Spleen (tissue), 11 donors: ENCODE measurements around the gene TNNI3K. TPM values are rescaled to one million over a fixed set of nuclear protein-coding genes. Genes with fewer than 3 reads are reported as not detected.

Source experiments
- DNase-seq: peaks from one replicate; pipeline ENCODE4 v3.0.0-alpha.2; 2020
- H3K27ac ChIP-seq, 8 donors: fragments of 200-600 bp; sonication (generic) in 7 of 8; 1 replicate in 4 of 8; 2 replicates in 4 of 8; pipeline versions ENCODE4 v1.5.0 to v1.8.0; 2016 to 2021; ENCODE audit warnings: inconsistent platforms in 4 of 8, mild to moderate bottlenecking in 4 of 8, moderate library complexity in 1 of 8
- H3K27me3 ChIP-seq, 7 donors: fragments of 200-600 bp; sonication (generic) in 6 of 7; replicated peaks in 1 of 7; 1 replicate in 4 of 7; 2 replicates in 3 of 7; pipeline versions ENCODE4 v1.5.0 to v1.8.0; 2016 to 2021; ENCODE audit warnings: inconsistent platforms in 3 of 7, mild to moderate bottlenecking in 1 of 7
- H3K36me3 ChIP-seq, 6 donors: fragments of 200-600 bp; sonication (generic) in 5 of 6; 1 replicate in 4 of 6; 2 replicates in 2 of 6; pipeline versions ENCODE4 v1.5.0 to v1.8.0; 2016 to 2021; ENCODE audit warnings: inconsistent platforms in 2 of 6
- H3K4me1 ChIP-seq, 6 donors: fragments of 200-600 bp; sonication (generic) in 5 of 6; 1 replicate in 3 of 6; 2 replicates in 3 of 6; pipeline versions ENCODE4 v1.5.0 to v1.8.0; 2016 to 2021; ENCODE audit warnings: inconsistent platforms in 3 of 6
- H3K4me3 ChIP-seq, 8 donors: fragments of 200-600 bp; sonication (generic) in 7 of 8; 1 replicate in 4 of 8; 2 replicates in 4 of 8; pipeline versions ENCODE4 v1.5.0 to v1.8.0; 2016 to 2021; ENCODE audit warnings: inconsistent platforms in 4 of 8, mild to moderate bottlenecking in 4 of 8, moderate library complexity in 2 of 8
- H3K9me3 ChIP-seq, 8 donors: fragments of 200-600 bp; sonication (generic) in 7 of 8; 1 replicate in 4 of 8; 2 replicates in 4 of 8; pipeline versions ENCODE4 v1.5.0 to v1.8.0; 2016 to 2021; ENCODE audit warnings: inconsistent platforms in 4 of 8
- POLR2A ChIP-seq, 3 donors: fragments of 450-650 bp; IDR thresholded peaks; one replicate each; pipeline ENCODE4 v1.5.1; 2017; ENCODE audit warnings: antibody characterized with exemption in 3 of 3, mild to moderate bottlenecking in 1 of 3
- POLR2AphosphoS5 ChIP-seq, 3 donors: sonication (generic); formaldehyde crosslinking; IDR thresholded peaks; one replicate each; pipeline ENCODE4 v1.5.1; 2017; ENCODE audit warnings: antibody characterized with exemption in 3 of 3
- WGBS, 5 donors: extraction: QIAGEN DNeasy Blood & Tissue Kit in 3 of 5; methylation state at CpG; one replicate each; pipeline versions ENCODE4 v1.1.5 to v1.1.7; 2013 to 2018; 5-methylcytosine and 5-hydroxymethylcytosine counted together
- intact Hi-C: fragments of 100-400 bp; cut with DNase I; formaldehyde crosslinking; loops from one replicate; pipeline ENCODE4 v1.15.0; 2023; ENCODE audit warnings: low total_unique reads
- polyA plus RNA-seq, 3 donors: library from polyadenylated mRNA; stranded (reverse); fragments of 200-250 nt; gene quantifications; one replicate each; pipeline ENCODE4 v1.2.1, GENCODE V29; 2013
- total RNA-seq, 7 donors: library from RNA; depleted of rRNA in 3 of 7; stranded (reverse); fragments of >200 nt in 3 of 7; fragmentation: NEBNext Ultra II Directional in 4 of 7; extraction: Animal tissue kit (Norgen Biotek cat#: 25700) in 4 of 7; gene quantifications; one replicate each; pipeline versions ENCODE4 v1.1.0 to v1.2.1, GENCODE V29; 2016 to 2021
- TF ChIP-seq, protein P1 (sequence below), 11 experiments: fragments of 200-600 bp in 7 of 11; fragments of 450-650 bp in 4 of 11; sonication (generic) in 4 of 11; IDR thresholded peaks in 8 of 11; conservative IDR thresholded peaks in 3 of 11; 1 replicate in 7 of 11; 2 replicates in 4 of 11; pipeline versions ENCODE4 v1.4.0 to v1.8.0; 2016 to 2021; ENCODE audit warnings: antibody characterized with exemption in 11 of 11, inconsistent platforms in 4 of 11, mild to moderate bottlenecking in 1 of 11
- donor health status: healthy with polysubstance abuse.
- donor health status: DM: no; HTN: no; CAD: no; lungs with moderate emphysema.
- donor health status: DM: no; HTN: no; CAD: no.
- donor health status: Bipolar disorder and iron deficiency.
- donor health status: healthy.
- donor health status: DM: no; HTN: no; CAD: no.
- donor health status: DM: yes; HTN: yes; CAD: no.

TNNI3K gene
- total and polyA plus RNA-seq, 10 donors, result 0.41 to 6.2 (median 2.8) TPM; not detected in 1

DNA sequence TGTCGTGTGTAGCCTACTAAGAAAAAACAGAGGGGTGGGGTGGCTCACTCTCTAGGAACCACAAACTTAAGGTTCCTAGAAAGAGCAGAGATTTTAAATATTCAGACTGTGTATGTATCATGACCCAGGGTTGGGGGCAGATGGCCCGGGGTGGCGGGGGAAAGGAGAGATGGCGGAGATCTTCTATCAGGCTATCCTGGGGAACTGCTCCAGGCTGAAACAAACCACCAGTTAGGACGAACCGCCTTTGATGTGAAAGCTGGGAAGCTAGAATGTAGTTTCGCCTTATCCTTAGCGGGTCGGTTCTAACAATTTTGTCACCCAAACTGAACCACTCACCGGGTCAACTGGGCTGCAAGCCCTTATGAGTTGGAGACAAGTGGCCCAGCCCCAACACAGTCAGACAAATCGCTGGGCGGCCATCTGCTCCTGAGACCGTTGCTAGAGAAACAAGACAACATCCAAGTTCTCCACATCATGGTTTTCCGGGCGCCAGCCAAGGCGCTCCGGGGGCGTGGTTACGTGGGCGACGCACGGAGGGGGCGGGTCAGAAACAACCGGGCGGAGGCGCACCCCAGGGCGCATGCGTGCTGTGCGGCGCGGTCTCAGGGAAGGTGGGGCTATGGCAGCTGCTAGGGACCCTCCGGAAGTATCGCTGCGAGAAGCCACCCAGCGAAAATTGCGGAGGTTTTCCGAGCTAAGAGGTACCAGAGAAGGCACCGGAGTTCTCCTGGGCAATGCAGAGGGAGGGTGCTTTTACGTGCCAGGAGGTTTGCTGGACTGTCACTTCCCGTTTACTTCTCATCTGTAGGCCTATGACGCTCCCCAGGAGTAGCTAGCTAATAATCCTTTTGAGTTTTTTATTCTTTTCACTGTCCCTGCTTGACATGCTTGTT lies 37.3 kb upstream of the TNNI3K start, which contains the start of the genes FPGT and LRRIQ3:
Gene FPGT, plus strand, starts transcription at position 586 of the 896 bp plus-strand sequence. Its CDS starts 37 bp downstream, at position 623.
Gene LRRIQ3, minus strand, starts transcription at position 520 of the 896 bp plus-strand sequence. CDS start 14,492 bp downstream, outside the sequence.
- H3K36me3 ChIP-seq, result peaks cover 0 to 25% (median 8%) of the 10 kb centered on the region in 6 donors
- H3K27ac ChIP-seq, result peak within 1 kb of the TSS; percentile 76 to 91 (median 88)
- H3K4me1 ChIP-seq, result peaks cover 0 to 41% (median 18%) of the 10 kb centered on the region in 6 donors
- H3K4me3 ChIP-seq, result peak within 1 kb of the TSS; percentile 42 to 66 (median 56)
- TF ChIP-seq POLR2A (IDR thresholded peaks at IDR 0.05) (no peak), POLR2AphosphoS5 (IDR thresholded peaks at IDR 0.05) (peak; percentile 92 to 95 (median 94))
- TF ChIP-seq, protein P1, sequence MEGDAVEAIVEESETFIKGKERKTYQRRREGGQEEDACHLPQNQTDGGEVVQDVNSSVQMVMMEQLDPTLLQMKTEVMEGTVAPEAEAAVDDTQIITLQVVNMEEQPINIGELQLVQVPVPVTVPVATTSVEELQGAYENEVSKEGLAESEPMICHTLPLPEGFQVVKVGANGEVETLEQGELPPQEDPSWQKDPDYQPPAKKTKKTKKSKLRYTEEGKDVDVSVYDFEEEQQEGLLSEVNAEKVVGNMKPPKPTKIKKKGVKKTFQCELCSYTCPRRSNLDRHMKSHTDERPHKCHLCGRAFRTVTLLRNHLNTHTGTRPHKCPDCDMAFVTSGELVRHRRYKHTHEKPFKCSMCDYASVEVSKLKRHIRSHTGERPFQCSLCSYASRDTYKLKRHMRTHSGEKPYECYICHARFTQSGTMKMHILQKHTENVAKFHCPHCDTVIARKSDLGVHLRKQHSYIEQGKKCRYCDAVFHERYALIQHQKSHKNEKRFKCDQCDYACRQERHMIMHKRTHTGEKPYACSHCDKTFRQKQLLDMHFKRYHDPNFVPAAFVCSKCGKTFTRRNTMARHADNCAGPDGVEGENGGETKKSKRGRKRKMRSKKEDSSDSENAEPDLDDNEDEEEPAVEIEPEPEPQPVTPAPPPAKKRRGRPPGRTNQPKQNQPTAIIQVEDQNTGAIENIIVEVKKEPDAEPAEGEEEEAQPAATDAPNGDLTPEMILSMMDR (IDR thresholded peaks at IDR 0.05 in 8 of 11, conservative IDR thresholded peaks at IDR 0.05 in 3 of 11), result peak in 2 of 11 experiments; percentile 20 to 26
- DNase-seq, result peak; percentile 97
- WGBS, 5 donors, result 2 to 9% (median 3%) methylated on average over 27 to 41 of the region's 41 CpGs
- intact Hi-C loops, result no loop called here
- H3K9me3 ChIP-seq, result no peaks in the 10 kb centered on the region
- H3K27me3 ChIP-seq, result no peaks in the 10 kb centered on the region

GRCh38 chr1:74199504-74199903 lies 35.7 kb upstream of the TNNI3K start:
- Histone ChIP-seq H3K4me1 (peaks cover 0 to 41% (median 18%) of the 10 kb centered on the region in 6 donors), H3K27me3 (no peaks in the 10 kb centered on the region), H3K36me3 (peaks cover 0 to 41% (median 15%) of the 10 kb centered on the region in 6 donors), H3K27ac (peak overlapping the region in 3 of 8 donors; percentile 87 to 91 (median 91)), H3K4me3 (peak overlapping the region in 6 of 8 donors; percentile 52 to 66 (median 56)), H3K9me3 (no peaks in the 10 kb centered on the region)
- TF ChIP-seq POLR2A (IDR thresholded peaks at IDR 0.05), result no peak
- TF ChIP-seq, protein P1 (IDR thresholded peaks at IDR 0.05 in 8 of 11, conservative IDR thresholded peaks at IDR 0.05 in 3 of 11), result no peak
- TF ChIP-seq POLR2AphosphoS5 (IDR thresholded peaks at IDR 0.05), result no peak
- intact Hi-C loops, result no loop called here
- DNase-seq, result no peak
- WGBS, 5 donors, result 43 to 60% (median 52%) methylated on average over 5 of the region's 5 CpGs

GRCh38 chr1:74205266-74205665 lies 29.9 kb upstream of the TNNI3K start:
- peaks cover 0 to 13% (median 0%) of the 10 kb centered on the region in 6 donors for H3K4me1 ChIP-seq
- TF ChIP-seq POLR2A (IDR thresholded peaks at IDR 0.05) (no peak), POLR2AphosphoS5 (IDR thresholded peaks at IDR 0.05) (no peak)
- intact Hi-C loops, result no loop called here
- H3K27ac ChIP-seq, result no peak overlapping the region
- H3K27me3 ChIP-seq, result no peaks in the 10 kb centered on the region
- DNase-seq, result no peak
- H3K36me3 ChIP-seq, result peaks cover 0 to 63% (median 18%) of the 10 kb centered on the region in 6 donors
- no peak overlapping the region for H3K4me3 ChIP-seq
- 76 to 90% (median 85%) methylated on average over 2 of the region's 2 CpGs for WGBS, 5 donors
- H3K9me3 ChIP-seq, result peaks cover 0 to 2% (median 0%) of the 10 kb centered on the region in 8 donors

- DNase-seq, result no peak
- no peaks in the 10 kb centered on the region for H3K27me3 ChIP-seq
- peaks cover 0 to 4% (median 0%) of the 10 kb centered on the region in 8 donors for H3K9me3 ChIP-seq
- TF ChIP-seq POLR2A (IDR thresholded peaks at IDR 0.05), result no peak
- no peak for TF ChIP-seq POLR2AphosphoS5 (IDR thresholded peaks at IDR 0.05)
- TF ChIP-seq, protein P1 (IDR thresholded peaks at IDR 0.05 in 8 of 11, conservative IDR thresholded peaks at IDR 0.05 in 3 of 11), result no peak
- H3K4me1 ChIP-seq, result no peaks in the 10 kb centered on the region
- no peak overlapping the region for H3K27ac ChIP-seq
- intact Hi-C loops, result no loop called here
- no peak overlapping the region for H3K4me3 ChIP-seq
- WGBS, 5 donors, result 90 to 97% (median 92%) methylated on average over 1 of the region's 1 CpG
- no peaks in the 10 kb centered on the region for H3K36me3 ChIP-seq
These were observed 20.0 kb upstream of the TNNI3K start for GRCh38 chr1:74215229-74215628.
